Activated naive CD4-positive, alpha-beta T cell treated with anti-CD3 and anti-CD28 coated beads, Interleukin-2, amount 50 U/mL, for 72 hours (primary cell): ENCODE measurements around the gene MTFP1. TPM values are rescaled to one million over a fixed set of nuclear protein-coding genes. Genes with fewer than 3 reads are reported as not detected.
"Not testable (repeated sequence)": the region's sequence is repeated elsewhere in the genome, so short reads cannot be mapped to it uniquely, and the experiment has no call there.

Experiments
- ATAC-seq, 2 donors: fragments of 150-1000 bp; cut with Tn5 transposase; 2 replicates each; pipeline ENCODE4 v1.10.0; 2021; ENCODE audit warnings: mild to moderate bottlenecking in 2 of 2, moderate library complexity in 2 of 2
- DNase-seq, 2 donors: peaks; one replicate each; pipeline ENCODE4 v3.0.0; 2021 to 2022; ENCODE audit warnings: low spot score in 2 of 2
- H3K27ac Mint-ChIP-seq, 2 donors: one replicate each; pipeline ENCODE4 v1.8.0; 2022; ENCODE audit warnings: mild to moderate bottlenecking in 2 of 2, mixed read lengths in 2 of 2
- H3K36me3 Mint-ChIP-seq, 2 donors: one replicate each; pipeline ENCODE4 v1.8.0; 2022; ENCODE audit warnings: mixed read lengths in 2 of 2
- H3K9me3 Mint-ChIP-seq, 2 donors: one replicate each; pipeline ENCODE4 v1.8.0; 2022; ENCODE audit warnings: mixed read lengths in 2 of 2
- total RNA-seq, 2 donors: library from RNA; stranded (reverse); gene quantifications; one replicate each; pipeline ENCODE4 v1.2.3, GENCODE V29; 2022

The MTFP1 gene
- total RNA-seq, 2 donors from 2014 or later = 17.9 to 68.3 TPM

DNA sequence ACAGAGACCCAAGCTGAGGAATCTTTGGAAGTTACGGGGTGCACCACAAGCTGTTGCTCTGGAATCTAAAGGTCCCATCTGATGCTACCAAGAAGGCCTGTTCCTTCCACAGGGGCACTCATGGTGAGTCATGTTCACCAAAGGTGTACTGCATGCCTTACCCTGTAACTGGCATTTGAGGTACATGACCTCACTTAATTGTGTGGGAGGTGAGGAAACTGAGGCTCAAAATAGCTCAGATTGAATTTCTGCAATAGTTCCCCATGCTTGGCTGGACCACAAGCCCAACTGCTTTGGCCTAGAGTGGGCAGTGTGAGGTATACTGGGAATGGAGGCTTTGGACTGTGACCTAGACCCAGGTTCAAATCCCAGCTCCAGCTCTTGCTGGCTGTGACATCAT lies 8.2 kb downstream of the MTFP1 start:
- H3K9me3 Mint-ChIP-seq = peaks cover 10 to 16% of the 10 kb centered on the region in 2 donors
- DNase-seq (no peak), ATAC-seq (peak in 1 of 2 donors; percentile 80)
- peak overlapping the region in 1 of 2 donors; percentile 90 for H3K27ac Mint-ChIP-seq
- H3K36me3 Mint-ChIP-seq = peaks cover 16 to 19% of the 10 kb centered on the region in 2 donors

DNA sequence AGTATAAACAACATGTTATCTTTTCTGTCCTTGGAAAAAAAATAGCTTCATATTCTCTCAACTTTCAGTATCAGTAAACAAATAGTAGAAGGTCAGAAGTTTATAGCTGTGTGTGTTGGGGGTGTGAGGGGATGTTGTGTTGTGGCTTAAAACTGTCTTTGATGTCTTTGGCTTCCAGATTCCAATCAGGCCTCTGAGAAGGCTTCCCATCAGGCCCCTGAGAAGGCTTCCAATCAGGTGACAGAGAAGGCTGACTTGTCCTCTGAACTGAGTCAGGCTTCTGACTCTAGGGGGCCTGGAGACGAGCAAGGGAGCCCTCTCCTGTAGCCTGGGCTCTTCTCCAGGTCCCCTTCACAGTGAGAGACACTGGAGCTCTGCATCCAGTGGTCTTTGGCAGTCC lies 9.3 kb downstream of the MTFP1 start:
- Mint-ChIP-seq H3K9me3 (peaks cover 10 to 16% of the 10 kb centered on the region in 2 donors), H3K36me3 (peaks cover 17 to 19% of the 10 kb centered on the region in 2 donors), H3K27ac (peak overlapping the region; percentile 84 to 90)
- DNase-seq (no peak), ATAC-seq (no peak)

DNA sequence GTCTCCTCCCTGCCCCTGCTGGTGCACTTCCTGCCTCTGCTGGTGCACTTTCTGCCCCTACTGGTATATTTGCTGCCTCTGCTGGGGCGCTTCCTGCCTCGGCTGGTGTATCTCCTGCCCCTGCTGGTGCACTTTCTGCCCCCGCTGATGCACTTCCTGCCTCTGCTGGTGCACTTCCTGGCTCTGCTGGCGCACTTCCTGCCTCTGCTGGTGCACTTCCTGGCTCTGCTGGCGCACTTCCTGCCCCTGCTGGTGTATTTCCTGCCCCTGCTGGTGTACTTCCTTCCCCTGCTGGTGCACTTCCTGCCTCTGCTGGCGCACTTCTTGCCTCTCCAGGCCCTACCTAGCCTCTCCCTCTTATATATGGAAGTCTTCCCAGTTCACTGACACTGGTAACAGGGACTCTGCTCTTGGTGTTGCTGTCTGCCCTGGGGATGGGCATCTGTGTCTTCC lies 10.1 kb downstream of the MTFP1 start:
- Mint-ChIP-seq H3K27ac (peak overlapping the region; percentile 84 to 90), H3K9me3 (peaks cover 10 to 16% of the 10 kb centered on the region in 2 donors), H3K36me3 (peaks cover 19 to 25% of the 10 kb centered on the region in 2 donors)
- DNase-seq = peak; percentile 57 to 80
- peak; percentile 64 to 85 for ATAC-seq

DNA sequence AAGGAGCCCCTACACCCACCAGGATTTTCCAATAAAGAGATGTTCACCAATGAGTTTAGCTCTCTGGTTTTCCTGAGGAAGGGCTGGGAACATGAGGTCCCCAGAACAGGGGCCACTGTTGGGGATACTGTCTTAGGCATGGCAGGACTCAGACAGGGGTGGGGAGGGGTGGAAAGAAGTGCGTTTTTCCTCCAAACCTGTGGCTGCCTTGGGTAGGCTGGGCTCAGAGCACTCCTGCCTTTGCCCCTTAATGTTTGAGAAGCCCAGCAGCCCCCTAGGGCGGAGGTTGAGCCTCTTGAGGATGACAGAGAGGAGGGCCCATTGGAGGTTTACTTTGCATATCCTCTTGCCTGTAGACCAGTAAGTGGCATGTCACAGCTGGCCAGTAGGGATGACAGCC lies 10.6 kb downstream of the MTFP1 start:
- ATAC-seq = peak; percentile 1 to 20
- peaks cover 19 to 25% of the 10 kb centered on the region in 2 donors for H3K36me3 Mint-ChIP-seq

DNA sequence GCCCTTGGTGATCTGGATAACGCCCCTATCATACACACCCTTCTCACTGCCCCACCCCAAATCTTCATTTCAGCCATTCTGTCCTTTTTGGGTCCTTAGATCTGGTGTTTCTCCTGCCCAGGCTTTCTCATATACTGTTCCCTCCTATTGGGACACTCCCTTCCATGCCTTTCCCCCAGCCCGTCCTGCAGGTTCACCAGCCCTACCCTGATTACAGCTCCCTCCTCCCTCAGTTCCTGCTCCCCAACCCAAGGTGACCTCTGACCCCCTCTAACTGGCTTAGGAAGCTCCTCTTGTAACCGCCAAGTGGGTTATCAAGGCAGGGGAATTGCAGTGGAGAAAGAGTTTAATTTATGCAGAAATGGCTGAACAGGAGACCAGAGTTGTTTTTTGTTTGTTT lies 13.0 kb downstream of the MTFP1 start:
- ATAC-seq = no peak
- no peak overlapping the region for H3K27ac Mint-ChIP-seq
- H3K36me3 Mint-ChIP-seq = peaks cover 19 to 25% of the 10 kb centered on the region in 2 donors

More for the DNA sequence above, 10.6 kb downstream of the MTFP1 start:
- DNase-seq = no peak
- peak overlapping the region; percentile 84 to 90 for H3K27ac Mint-ChIP-seq
- peaks cover 10 to 16% of the 10 kb centered on the region in 2 donors for H3K9me3 Mint-ChIP-seq

DNA sequence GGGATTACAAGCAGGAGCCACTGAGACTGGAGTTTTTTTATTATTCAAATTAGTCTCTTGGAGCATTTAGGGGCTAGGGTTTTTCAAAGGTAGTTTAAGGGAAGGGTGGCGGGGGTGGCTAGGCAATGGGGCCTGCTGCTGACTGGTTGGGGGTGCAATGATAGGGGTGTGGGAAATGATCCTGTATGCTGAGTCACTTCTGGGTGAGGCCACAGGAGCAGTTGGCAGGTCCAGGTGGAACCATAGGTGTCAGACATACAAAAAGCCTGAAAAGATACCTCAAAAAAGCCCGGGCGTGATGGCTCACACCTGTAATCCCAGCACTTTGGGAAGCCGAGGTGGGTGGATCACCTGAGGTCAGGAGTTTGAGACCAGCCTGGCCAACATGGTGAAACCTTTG lies 13.7 kb downstream of the MTFP1 start:
- Mint-ChIP-seq H3K9me3 (peaks cover 10 to 16% of the 10 kb centered on the region in 2 donors), H3K27ac (no peak overlapping the region), H3K36me3 (peaks cover 19 to 25% of the 10 kb centered on the region in 2 donors)
- DNase-seq (no peak), ATAC-seq (no peak)

More for the DNA sequence above, 13.0 kb downstream of the MTFP1 start:
- no peak for DNase-seq
- peaks cover 10 to 16% of the 10 kb centered on the region in 2 donors for H3K9me3 Mint-ChIP-seq

DNA sequence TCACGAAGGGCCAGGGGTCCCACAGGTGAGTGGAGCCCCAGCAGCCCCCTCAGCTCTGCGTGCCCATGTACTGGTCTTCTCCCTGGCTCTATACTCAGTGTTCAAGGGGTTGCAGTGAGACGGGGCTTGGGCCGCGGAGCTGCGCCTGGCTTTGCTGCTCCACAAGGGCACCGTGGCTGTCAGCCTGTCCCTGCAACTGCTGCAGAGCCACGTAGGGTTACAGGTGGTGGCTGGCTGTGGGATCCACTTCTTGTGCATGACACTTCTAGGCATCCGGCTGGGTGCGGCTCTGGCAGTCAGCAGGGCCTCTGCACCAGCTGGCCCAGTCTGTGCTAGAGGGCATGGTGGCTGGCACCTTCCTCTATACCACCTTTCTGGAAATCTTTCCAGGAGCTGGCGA lies 14.3 kb downstream of the MTFP1 start:
- ATAC-seq = no peak
- DNase-seq = no peak
- H3K9me3 Mint-ChIP-seq = peaks cover 10 to 12% of the 10 kb centered on the region in 2 donors
- H3K36me3 Mint-ChIP-seq = peaks cover 13 to 25% of the 10 kb centered on the region in 2 donors
- peak overlapping the region in 1 of 2 donors; percentile 14 for H3K27ac Mint-ChIP-seq

DNA sequence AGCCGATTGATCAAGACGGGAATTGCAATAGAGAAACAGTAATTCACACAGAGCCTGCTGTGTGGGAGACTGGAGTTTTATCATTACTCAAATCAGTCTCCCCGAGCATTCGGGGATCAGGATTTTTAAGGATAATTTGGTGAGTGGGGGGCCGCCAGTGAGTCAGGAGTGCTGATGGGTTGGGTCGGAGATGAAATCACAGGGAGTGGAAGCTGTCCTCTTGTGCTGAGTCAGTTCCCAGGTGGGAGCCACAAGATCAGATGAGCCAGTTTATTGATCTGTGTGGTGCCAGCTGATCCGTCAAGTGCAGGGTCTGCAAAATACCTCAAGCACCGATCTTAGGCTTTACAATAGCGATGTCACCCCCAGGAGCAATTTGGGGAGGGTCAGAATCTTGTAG lies 15.5 kb downstream of the MTFP1 start:
- DNase-seq (no peak), ATAC-seq (no peak)
- H3K27ac Mint-ChIP-seq = no peak overlapping the region
- H3K36me3 Mint-ChIP-seq = peaks cover under 1 to 13% of the 10 kb centered on the region in 2 donors
- peaks cover 0 to 2% of the 10 kb centered on the region in 2 donors for H3K9me3 Mint-ChIP-seq

DNA sequence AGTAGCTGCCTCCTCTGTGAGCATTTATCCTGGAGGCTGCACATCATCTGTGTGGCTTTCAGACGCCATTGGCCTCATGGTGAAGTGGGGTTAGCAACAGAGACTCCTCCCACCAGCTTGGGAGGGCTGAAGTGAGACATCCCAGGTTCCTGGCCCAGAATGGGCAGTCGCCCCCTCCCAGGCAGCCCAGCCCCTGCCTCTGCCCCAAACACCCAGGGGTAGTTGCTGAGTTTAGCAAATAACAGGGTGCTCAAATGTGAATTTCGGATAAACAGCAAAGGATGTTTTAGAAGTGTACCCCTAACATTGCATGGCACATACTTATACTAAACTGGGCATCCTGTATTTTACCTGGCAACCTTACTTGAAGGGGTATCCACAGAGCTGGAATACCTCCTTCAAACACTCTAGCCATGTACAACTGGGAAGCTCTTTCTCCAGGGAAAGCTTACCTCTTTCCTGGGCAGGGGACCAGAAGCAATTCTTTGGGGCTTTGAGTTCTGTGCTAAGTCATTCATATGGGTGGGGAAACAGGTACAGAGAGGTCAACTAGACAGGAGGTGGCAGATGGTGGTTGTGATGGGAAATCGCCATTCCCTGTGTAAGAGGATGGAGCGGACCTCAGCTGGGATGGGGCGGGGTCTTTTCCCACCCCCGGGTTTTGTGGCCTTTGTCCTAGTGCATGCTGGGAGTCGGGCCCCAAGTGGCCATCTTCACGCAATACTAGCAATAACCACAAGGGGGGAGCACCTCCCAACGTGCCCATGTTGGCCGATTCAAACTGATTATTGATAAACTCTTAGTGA lies 19.3 kb downstream of the MTFP1 start:
- Mint-ChIP-seq H3K36me3 (peaks cover 0 to 8% of the 10 kb centered on the region in 2 donors), H3K9me3 (no peaks in the 10 kb centered on the region), H3K27ac (no peak overlapping the region)
- ATAC-seq (peak; percentile 42 to 68), DNase-seq (peak in 1 of 2 donors; percentile 79)

DNA sequence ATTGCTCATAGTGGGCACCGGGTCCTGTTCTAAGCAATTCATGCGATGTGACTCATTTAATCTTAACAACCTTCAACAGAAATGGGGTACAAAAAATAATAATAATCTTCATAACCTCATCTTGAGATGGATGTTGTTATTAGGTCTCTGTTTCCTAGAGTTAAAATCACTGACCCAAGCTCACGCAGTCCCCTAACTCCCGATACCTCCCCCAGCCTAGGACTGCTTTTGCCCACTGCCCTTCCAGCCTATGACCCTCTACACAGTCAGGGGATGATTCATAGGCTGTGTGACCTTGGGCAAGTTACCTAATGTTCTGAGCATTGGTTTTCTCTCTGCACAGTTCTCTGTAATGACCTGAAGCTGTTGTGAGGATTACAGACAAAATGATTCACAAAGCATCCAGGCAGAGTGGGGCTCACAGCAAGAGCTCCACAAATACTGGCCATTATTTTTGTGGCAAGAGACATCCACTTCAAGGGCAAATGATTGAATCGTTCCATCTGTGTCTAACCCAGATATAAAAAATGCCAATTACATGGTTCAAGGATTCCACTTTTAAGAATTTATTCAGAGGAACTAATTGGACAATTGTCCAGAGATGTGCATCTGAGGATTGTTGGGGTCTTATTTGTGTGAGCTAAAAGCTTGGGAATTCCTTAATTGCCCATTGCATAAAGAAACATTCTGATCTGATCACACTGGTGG lies 20.0 kb downstream of the MTFP1 start:
- Mint-ChIP-seq H3K27ac (no peak overlapping the region), H3K36me3 (no peaks in the 10 kb centered on the region), H3K9me3 (no peaks in the 10 kb centered on the region)
- ATAC-seq (peak; percentile 9 to 13), DNase-seq (no peak)

DNA sequence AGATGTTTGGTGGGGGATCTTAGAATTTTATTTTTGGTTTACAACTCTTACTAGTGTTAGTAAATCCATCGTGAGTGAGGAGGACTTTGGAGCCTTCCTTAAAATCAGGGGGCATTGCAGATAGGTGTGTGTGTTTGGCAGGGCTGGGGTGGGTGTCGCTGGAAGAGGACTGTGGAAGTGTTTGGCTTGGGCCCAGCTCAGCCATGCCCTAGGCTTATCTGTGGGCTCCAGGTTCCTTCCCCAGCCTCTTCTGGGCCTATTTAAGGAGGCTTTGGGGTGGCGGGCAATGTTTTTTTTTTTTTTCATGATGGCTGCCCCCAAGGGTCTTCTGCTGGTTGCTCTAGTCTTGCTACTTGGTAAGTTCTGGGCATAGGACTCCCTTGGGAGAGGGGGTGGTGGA lies 22.1 kb downstream of the MTFP1 start:
- no peak for ATAC-seq
- no peak for DNase-seq
- H3K27ac Mint-ChIP-seq = no peak overlapping the region
- no peaks in the 10 kb centered on the region for H3K9me3 Mint-ChIP-seq
- H3K36me3 Mint-ChIP-seq = no peaks in the 10 kb centered on the region

DNA sequence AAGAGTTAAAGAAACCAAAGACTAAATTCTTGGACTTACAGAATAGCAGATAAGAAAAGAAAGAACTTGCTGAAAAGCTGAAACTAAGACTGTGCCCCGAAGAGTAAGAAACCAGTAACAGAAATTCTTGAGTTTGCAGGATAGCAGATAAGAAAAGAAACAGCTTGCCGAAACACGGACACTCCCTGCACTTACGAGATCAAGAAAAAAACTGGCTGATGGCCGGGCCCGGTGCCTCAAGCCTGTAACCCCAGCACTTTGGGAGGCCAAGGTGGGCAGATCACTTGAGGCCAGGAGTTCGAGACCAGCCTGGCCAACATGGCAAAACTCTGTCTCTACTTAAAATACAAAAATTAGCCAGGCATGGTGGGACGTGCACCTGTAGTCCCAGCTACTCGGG lies 25.9 kb downstream of the MTFP1 start:
- not testable (repeated sequence) for H3K9me3 Mint-ChIP-seq, H3K27ac Mint-ChIP-seq, DNase-seq, ATAC-seq, H3K36me3 Mint-ChIP-seq

DNA sequence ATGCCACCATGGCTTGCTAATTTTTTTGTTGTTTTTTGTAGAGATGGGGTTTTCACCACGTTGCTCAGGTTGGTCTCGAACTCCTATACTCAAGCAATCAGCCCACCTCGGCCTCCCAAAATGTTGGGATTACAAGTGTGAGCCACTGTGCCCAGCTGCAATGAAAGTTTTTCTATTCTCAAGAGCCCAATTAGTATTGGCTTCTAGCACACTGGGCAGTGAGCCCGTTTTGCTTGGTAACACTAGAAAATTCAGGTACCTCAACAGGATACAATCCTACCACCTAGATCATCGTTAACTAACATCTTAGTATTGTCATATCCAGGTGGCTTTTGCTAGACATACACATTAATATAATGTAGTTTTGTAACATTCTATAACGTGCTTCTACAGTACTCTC lies 27.3 kb downstream of the MTFP1 start:
- ATAC-seq (no peak), DNase-seq (no peak)
- H3K27ac Mint-ChIP-seq = no peak overlapping the region
- H3K36me3 Mint-ChIP-seq = no peaks in the 10 kb centered on the region
- no peaks in the 10 kb centered on the region for H3K9me3 Mint-ChIP-seq

DNA sequence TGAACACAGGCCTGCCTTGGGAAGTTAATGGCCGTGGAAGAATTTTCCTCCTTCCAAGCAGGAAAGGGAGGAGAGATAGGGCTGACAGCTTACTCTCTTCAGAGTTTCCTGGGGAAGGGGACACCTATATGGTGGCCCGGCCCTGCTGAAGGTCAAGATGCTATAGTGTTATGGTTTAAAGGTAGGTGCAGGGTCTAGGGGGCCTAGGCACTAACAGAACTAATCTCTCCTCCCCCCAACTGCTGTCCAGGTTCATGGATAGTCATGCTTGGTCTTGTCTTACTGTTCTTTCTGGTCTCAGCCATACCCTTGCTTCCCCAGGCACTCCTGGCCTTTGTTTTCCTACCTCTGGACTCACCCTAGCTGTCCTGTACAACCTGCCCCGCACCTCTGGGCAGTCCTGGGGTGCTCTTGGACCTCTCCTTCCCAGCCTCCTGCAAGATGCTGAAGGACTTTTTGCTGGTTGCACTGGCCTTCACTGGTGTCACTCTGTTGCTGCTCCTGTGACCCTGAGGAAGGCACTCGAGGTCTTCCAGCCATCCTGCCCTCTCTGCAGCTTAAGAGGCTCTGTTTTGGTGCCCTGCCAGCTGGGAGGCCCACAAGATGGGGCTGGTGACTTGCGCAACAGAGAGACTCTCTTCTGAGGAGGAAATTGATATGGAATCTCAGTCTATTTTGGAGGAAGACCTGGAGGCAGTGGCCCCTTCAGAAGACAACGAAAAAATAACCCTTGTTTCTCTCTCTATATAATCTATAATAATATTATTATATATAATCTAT lies 28.4 kb downstream of the MTFP1 start:
- Mint-ChIP-seq H3K36me3 (no peaks in the 10 kb centered on the region), H3K27ac (no peak overlapping the region), H3K9me3 (no peaks in the 10 kb centered on the region)
- ATAC-seq = peak; percentile 78 to 81
- peak in 1 of 2 donors; percentile 31 for DNase-seq

DNA sequence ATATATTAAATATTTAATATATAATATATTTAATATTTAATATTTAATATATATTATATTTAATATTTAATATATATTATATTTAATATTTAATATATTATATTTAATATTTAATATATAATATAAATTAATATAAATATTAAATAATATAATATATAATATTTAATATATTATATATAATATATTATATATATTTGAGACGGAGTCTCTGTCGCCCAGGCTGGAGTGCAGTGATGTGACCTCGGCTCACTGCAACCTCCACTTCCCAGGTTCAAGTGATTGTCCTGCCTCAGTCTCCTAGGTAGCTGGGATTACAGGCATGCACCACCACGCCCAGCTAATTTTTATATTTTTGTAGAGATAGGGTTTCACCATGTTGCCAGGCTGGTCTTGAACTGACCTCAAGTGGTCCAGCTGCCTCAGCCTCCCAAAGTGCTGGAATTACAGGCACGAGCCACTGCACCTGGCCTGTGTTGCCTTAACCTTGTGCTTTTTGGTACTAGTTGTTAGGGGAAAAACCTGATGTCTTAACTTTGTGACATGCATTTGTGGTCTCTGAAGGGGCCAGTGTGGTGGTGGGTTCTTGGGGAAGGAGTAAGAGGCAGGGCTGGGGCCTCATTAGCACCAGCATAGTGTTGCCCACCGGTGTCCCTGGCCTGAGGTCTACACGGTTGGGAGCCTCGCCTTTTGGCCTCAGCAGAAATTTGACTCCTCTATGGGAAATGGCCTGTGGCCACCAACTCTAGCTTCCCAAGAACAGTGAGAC lies 29.7 kb downstream of the MTFP1 start:
- DNase-seq (no peak), ATAC-seq (peak; percentile 28 to 32)
- no peaks in the 10 kb centered on the region for H3K9me3 Mint-ChIP-seq
- no peak overlapping the region for H3K27ac Mint-ChIP-seq
- H3K36me3 Mint-ChIP-seq = no peaks in the 10 kb centered on the region

DNA sequence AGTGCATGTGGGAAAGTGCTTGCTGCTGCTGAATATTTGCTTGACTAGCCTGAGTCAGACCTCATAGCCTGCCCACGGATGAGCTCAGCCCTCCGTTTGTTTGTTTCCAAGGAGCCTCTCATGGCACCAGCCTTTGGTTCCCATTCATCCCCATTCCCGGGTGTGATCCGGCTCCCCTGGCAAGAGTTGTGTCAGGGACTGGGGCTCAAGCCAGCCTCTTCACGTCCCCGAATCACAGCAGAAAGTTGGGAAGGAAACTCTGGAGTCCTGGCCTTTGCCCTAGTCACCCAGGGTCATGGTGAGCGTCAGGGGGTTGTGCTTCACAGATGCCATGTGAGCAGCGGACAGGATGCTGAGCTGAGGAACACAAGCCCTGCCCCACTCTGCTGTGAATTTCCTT lies 32.4 kb downstream of the MTFP1 start:
- ATAC-seq (no peak), DNase-seq (no peak)
- no peak overlapping the region for H3K27ac Mint-ChIP-seq
- no peaks in the 10 kb centered on the region for H3K9me3 Mint-ChIP-seq
- H3K36me3 Mint-ChIP-seq = no peaks in the 10 kb centered on the region
